ENCODE measurements around the gene FGF9.

DNA sequence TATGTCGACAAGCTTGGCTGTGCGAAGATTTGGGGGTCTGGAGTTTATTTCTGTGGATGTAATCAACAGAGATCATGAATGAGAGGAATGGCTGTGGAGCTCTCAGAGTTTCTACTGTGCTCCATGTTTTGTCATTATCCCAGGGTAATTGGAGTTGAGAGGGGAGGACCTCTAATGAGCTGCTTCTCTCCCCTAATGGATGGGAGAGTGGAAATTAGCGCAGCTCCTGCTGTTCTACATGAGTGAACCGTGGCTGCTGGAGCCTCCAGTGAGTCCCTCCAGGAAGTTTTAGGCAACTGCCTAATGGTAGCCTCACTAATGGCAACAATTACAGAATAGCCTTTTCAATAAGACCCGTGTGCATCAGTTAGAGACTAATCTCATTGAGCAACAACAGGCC is 31.3 kb upstream of the FGF9 start:
- TF ChIP-seq, protein P1, sequence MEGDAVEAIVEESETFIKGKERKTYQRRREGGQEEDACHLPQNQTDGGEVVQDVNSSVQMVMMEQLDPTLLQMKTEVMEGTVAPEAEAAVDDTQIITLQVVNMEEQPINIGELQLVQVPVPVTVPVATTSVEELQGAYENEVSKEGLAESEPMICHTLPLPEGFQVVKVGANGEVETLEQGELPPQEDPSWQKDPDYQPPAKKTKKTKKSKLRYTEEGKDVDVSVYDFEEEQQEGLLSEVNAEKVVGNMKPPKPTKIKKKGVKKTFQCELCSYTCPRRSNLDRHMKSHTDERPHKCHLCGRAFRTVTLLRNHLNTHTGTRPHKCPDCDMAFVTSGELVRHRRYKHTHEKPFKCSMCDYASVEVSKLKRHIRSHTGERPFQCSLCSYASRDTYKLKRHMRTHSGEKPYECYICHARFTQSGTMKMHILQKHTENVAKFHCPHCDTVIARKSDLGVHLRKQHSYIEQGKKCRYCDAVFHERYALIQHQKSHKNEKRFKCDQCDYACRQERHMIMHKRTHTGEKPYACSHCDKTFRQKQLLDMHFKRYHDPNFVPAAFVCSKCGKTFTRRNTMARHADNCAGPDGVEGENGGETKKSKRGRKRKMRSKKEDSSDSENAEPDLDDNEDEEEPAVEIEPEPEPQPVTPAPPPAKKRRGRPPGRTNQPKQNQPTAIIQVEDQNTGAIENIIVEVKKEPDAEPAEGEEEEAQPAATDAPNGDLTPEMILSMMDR (conservative IDR thresholded peaks at IDR 0.05; ENCODE audit: low read length): no peak
- no peak for TF ChIP-seq EZH2phosphoT487 (IDR thresholded peaks at IDR 0.05; ENCODE audit: borderline replicate concordance, low read depth, low read length)

Measured in OCI-LY7 (cell line).